Measurements from ENCODE around the gene PCDHGB7. TPM values are rescaled to one million over a fixed set of nuclear protein-coding genes. Genes with fewer than 3 reads are reported as not detected.
"Not testable (repeated sequence)": the region's sequence is repeated elsewhere in the genome, so short reads cannot be mapped to it uniquely, and the experiment has no call there.

Gene PCDHGB7
- total and polyA plus RNA-seq, 8 donors = 10.8 to 18.1 (median 15.7) TPM

DNA sequence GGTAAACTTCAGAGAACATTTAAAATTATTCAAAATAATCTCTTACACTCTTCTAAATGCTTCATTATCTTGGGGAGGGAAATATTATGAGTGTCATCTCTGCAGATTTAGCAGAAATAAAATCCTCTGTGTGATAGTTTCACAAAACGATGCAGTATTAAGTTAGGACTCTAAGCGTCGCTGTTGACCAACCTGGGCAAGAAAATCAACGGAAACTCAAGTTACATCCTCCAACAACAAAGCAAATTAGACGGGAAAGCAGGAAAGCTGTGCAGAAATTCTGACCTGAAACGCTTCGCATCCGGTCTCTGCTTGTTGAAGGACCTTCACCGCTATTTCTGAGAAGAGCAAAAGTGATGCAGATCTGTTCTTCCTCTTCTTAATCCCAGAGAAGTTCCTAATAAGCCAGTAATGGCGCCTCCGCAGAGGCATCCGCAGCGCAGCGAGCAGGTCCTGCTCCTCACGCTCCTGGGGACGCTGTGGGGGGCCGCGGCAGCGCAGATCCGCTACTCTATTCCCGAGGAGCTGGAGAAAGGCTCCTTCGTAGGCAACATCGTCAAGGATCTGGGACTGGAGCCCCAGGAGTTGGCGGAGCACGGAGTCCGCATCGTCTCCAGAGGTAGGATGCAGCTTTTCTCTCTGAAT is 43.7 kb upstream of the PCDHGB7 start, which contains the start of gene PCDHGA6:
TSS of gene PCDHGA6 (plus strand) at position 219 of the 645 bp plus-strand sequence. CDS start at position 412, 193 bp downstream.
- peaks cover 14 to 95% of the 10 kb centered on the region in 2 donors for H3K27me3 ChIP-seq
- DNase-seq (no peak), ATAC-seq (no peak)
- H3K36me3 ChIP-seq = no peaks in the 10 kb centered on the region
- H3K4me1 ChIP-seq = no peaks in the 10 kb centered on the region
- TF ChIP-seq, protein P1, sequence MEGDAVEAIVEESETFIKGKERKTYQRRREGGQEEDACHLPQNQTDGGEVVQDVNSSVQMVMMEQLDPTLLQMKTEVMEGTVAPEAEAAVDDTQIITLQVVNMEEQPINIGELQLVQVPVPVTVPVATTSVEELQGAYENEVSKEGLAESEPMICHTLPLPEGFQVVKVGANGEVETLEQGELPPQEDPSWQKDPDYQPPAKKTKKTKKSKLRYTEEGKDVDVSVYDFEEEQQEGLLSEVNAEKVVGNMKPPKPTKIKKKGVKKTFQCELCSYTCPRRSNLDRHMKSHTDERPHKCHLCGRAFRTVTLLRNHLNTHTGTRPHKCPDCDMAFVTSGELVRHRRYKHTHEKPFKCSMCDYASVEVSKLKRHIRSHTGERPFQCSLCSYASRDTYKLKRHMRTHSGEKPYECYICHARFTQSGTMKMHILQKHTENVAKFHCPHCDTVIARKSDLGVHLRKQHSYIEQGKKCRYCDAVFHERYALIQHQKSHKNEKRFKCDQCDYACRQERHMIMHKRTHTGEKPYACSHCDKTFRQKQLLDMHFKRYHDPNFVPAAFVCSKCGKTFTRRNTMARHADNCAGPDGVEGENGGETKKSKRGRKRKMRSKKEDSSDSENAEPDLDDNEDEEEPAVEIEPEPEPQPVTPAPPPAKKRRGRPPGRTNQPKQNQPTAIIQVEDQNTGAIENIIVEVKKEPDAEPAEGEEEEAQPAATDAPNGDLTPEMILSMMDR (IDR thresholded peaks at IDR 0.05) = peak in 1 of 2 donors; percentile 17
- intact Hi-C loops (cut with DNase I) = no loop called here
- H3K4me3 ChIP-seq = peak within 1 kb of the TSS in 1 of 2 donors; percentile 2
- H3K27ac ChIP-seq = no peak within 1 kb of the TSS
- peaks cover 3 to 93% of the 10 kb centered on the region in 2 donors for H3K9me3 ChIP-seq

- ATAC-seq (no peak), DNase-seq (no peak)
- intact Hi-C loops (cut with DNase I) = no loop called here
- Histone ChIP-seq H3K4me3 (no peak overlapping the region), H3K36me3 (no peaks in the 10 kb centered on the region), H3K9me3 (peaks cover 3 to 90% of the 10 kb centered on the region in 2 donors), H3K4me1 (no peaks in the 10 kb centered on the region), H3K27me3 (peaks cover 9 to 91% of the 10 kb centered on the region in 2 donors), H3K27ac (no peak overlapping the region)
- TF ChIP-seq, protein P1 (IDR thresholded peaks at IDR 0.05) = no peak
Measured at GRCh38 chr5:141374627-141375026, 42.9 kb upstream of the PCDHGB7 start.

GRCh38 chr5:141375444-141376155 is 41.9 kb upstream of the PCDHGB7 start:
- DNase-seq; H3K4me3 ChIP-seq; H3K27ac ChIP-seq; ATAC-seq; H3K36me3 ChIP-seq; intact Hi-C loops (cut with DNase I); H3K4me1 ChIP-seq: not testable (repeated sequence)
- Histone ChIP-seq H3K27me3 (peaks cover 5 to 88% of the 10 kb centered on the region in 2 donors), H3K9me3 (peaks cover 3 to 88% of the 10 kb centered on the region in 2 donors)

GRCh38 chr5:141382469-141383294 is 34.8 kb upstream of the PCDHGB7 start, which contains the start of gene PCDHGA7:
TSS of gene PCDHGA7 (plus strand) at chr5:141382742. CDS start at chr5:141382900, 158 bp downstream.
- TF ChIP-seq, protein P1 (IDR thresholded peaks at IDR 0.05) = no peak
- no peaks in the 10 kb centered on the region for H3K36me3 ChIP-seq
- H3K4me3 ChIP-seq = no peak within 1 kb of the TSS
- H3K27ac ChIP-seq = no peak within 1 kb of the TSS
- intact Hi-C loops (cut with DNase I) = no loop called here
- H3K27me3 ChIP-seq = peaks cover 14 to 86% of the 10 kb centered on the region in 2 donors
- no peak for ATAC-seq
- DNase-seq = no peak
- peaks cover 0 to 91% of the 10 kb centered on the region in 2 donors for H3K9me3 ChIP-seq
- H3K4me1 ChIP-seq = no peaks in the 10 kb centered on the region

GRCh38 chr5:141383345-141383744 is 34.1 kb upstream of the PCDHGB7 start:
- intact Hi-C loops (cut with DNase I) = no loop called here
- TF ChIP-seq, protein P1 (IDR thresholded peaks at IDR 0.05) = no peak
- no peaks in the 10 kb centered on the region for H3K4me1 ChIP-seq
- H3K9me3 ChIP-seq = peaks cover 0 to 87% of the 10 kb centered on the region in 2 donors
- H3K4me3 ChIP-seq = no peak overlapping the region
- no peaks in the 10 kb centered on the region for H3K36me3 ChIP-seq
- peaks cover 14 to 83% of the 10 kb centered on the region in 2 donors for H3K27me3 ChIP-seq
- ATAC-seq (no peak), DNase-seq (no peak)
- no peak overlapping the region for H3K27ac ChIP-seq

Data from left lung (tissue), 10 donors.